ENCODE measurements around the gene CHD6.

CHD6 gene

GRCh38 chr20:41482647-41483552, 135.3 kb downstream of the CHD6 start:
- TF ChIP-seq ZFX (IDR thresholded peaks at IDR 0.05) (no peak), CTCF (conservative IDR thresholded peaks at IDR 0.05) (no peak)
- H3K27ac ChIP-seq = no peak overlapping the region

- TF ChIP-seq ZFX (IDR thresholded peaks at IDR 0.05) = no peak
- TF ChIP-seq CTCF (conservative IDR thresholded peaks at IDR 0.05) = no peak
- no peak overlapping the region for H3K27ac ChIP-seq
Measured at GRCh38 chr20:41480054-41480770, 138.0 kb downstream of the CHD6 start.

GRCh38 chr20:41479113-41479512, 139.1 kb downstream of the CHD6 start:
- H3K27ac ChIP-seq = no peak overlapping the region
- TF ChIP-seq CTCF (conservative IDR thresholded peaks at IDR 0.05) (no peak), ZFX (IDR thresholded peaks at IDR 0.05) (no peak)

GRCh38 chr20:41478026-41478425, 140.2 kb downstream of the CHD6 start:
- no peak overlapping the region for H3K27ac ChIP-seq
- TF ChIP-seq CTCF (conservative IDR thresholded peaks at IDR 0.05) = no peak
- TF ChIP-seq ZFX (IDR thresholded peaks at IDR 0.05) = no peak

- no peak overlapping the region for H3K27ac ChIP-seq
- no peak for TF ChIP-seq CTCF (conservative IDR thresholded peaks at IDR 0.05)
- TF ChIP-seq ZFX (IDR thresholded peaks at IDR 0.05) = no peak
Measured at GRCh38 chr20:41476446-41476845, 141.7 kb downstream of the CHD6 start.

GRCh38 chr20:41476013-41476441, 142.2 kb downstream of the CHD6 start:
- no peak overlapping the region for H3K27ac ChIP-seq
- TF ChIP-seq ZFX (IDR thresholded peaks at IDR 0.05) (no peak), CTCF (conservative IDR thresholded peaks at IDR 0.05) (no peak; the same call in 1 of the 2 replicates)

- H3K27ac ChIP-seq = no peak overlapping the region
- TF ChIP-seq CTCF (conservative IDR thresholded peaks at IDR 0.05) (no peak), ZFX (IDR thresholded peaks at IDR 0.05) (no peak)
Measured at GRCh38 chr20:41475503-41475902, 142.7 kb downstream of the CHD6 start.

Data from C4-2B (cell line).